ENCODE data around the gene SCRT2.
"Not testable (repeated sequence)": the region's sequence is repeated elsewhere in the genome, so short reads cannot be mapped to it uniquely, and the experiment has no call there.

Gene SCRT2

GRCh38 chr20:701401-702129, 26.0 kb upstream of the SCRT2 start:
- no peak for DNase-seq (ENCODE audit: low read depth in 2 of 2)

DNA sequence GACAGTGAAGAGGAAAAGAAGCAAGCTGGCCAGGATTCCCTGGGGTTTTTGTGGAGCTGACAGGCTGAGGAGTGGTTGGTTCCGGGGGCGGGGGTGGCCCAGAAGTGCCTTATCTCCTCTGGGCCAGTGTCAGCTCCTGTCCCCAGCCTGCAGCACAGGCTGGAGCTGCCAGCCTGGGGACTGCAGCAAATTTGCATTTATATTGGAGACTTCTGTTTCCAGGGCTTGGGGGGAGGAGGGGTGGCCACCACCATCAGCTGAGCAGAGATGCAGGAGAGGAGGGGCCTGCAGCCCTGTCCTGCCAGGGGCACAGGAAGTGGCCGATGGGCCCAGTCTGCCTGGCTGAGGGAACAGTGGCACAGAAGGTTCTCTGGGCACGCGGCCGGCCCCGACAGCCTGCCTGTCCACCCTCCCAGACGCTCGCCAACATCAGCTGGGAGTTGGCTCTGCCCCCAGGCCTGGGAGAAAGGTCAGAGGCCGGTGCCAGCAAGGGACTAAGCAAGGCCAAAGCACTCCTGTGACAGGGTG, 24.3 kb upstream of the SCRT2 start:
- DNase-seq (ENCODE audit: low read depth in 2 of 2) = no peak

- no peak for DNase-seq (ENCODE audit: low read depth in 2 of 2)
These were observed 23.7 kb upstream of the SCRT2 start for GRCh38 chr20:699342-699741.

GRCh38 chr20:698276-698675, 22.7 kb upstream of the SCRT2 start:
- DNase-seq (ENCODE audit: low read depth in 2 of 2) = no peak

GRCh38 chr20:697826-698225, 22.2 kb upstream of the SCRT2 start:
- no peak for DNase-seq (ENCODE audit: low read depth in 2 of 2)

- no peak for DNase-seq (ENCODE audit: low read depth in 2 of 2)
These were observed 19.7 kb upstream of the SCRT2 start for GRCh38 chr20:695165-695866.

DNA sequence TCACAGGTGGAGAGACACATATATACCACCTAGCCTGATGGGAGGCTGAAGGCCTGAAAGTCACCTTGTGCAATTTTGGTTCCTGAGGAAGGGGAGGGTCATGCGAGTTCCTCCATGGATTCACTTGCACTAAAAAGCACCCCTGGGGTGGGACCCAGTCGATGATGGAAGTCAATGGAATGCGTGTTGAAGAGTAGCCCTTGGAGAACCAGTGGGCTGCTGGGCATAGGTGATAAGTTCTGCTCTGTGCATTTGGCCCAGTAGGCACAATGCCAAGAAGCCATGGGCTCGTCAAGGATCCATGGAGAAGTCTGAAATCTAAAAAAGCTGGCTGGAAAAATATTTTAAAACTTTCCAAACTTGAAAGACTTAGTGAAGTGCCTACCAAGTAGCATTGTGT, 18.9 kb upstream of the SCRT2 start:
- DNase-seq (ENCODE audit: low read depth in 2 of 2) = no peak

DNA sequence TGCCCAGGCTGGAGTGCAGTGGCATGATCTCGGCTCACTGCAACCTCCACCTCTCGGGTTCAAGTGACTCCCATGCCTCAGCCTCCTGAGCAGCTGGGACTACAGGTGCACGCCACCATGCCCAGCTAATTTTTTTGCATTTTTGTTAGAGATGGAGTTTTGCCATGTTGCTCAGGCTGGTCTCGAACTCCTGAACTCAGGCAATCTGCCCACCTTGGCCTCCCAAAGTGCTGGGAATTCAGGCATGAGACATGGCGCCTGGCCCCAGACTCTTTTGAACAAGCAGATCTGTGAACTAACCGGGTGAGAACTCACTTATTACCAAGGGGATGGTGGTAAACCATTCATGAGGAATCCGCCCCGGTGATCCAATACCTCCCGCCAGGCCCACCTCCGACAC, 18.2 kb upstream of the SCRT2 start:
- not testable (repeated sequence) for DNase-seq (ENCODE audit: low read depth in 2 of 2)

DNA sequence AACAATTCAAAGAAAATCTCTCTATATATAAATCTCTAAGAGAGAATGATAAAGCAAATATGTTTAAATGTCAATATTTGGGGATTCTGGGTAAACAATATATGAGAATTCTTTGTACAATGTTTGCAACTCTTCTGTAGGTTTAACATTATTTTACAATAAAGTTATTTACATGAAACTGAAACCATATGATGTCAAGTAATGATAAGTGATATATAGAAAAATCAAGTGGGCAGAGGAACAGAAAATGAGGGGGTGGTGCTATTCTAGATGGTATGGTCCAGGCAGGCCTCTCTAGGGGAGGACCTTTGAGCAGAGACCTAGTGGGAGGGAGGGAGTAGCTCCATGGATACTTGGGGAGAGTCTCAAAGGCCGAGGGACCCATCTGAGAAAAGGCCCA, 16.4 kb upstream of the SCRT2 start:
- DNase-seq (ENCODE audit: low read depth in 2 of 2) = no peak

DNA sequence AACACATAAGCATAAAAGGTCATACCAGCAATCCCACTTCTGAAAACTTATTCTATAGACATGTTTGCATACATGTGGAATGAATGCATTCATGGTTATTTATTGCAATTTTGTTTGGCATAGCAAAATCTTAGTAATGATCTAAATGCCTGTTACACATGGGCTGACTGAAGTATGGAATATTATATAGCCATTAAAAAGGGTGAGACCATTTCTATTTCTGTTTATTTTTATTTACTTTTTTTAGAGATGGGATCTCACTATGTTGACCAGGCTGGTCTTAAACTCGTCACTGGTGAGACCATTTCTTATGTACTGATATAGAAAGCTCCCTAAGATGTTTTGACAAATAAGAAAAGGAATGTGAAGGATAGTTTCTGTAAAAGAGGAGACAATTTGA, 14.3 kb upstream of the SCRT2 start:
- no peak for DNase-seq (ENCODE audit: low read depth in 2 of 2)

DNA sequence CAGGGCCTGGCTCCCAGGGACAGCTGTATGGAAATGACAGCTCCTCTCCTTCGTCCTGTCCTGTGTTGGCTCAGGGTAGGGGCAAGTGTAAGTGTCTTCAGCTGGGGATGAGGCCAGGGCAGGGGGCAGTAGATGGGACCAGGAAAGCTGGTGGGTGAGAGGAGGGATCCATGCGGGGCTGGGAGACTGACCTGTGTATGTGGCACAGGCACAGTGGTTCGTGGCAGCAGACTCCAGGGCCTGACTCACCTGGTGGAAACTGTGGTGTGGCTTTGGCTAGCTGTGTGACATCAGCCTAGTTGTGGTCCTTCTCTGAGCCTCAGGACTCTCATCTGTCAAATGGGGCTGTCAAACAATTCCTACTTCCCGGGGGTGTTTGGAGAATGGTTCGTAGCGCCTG, 13.7 kb upstream of the SCRT2 start:
- no peak for DNase-seq (ENCODE audit: low read depth in 2 of 2)

DNA sequence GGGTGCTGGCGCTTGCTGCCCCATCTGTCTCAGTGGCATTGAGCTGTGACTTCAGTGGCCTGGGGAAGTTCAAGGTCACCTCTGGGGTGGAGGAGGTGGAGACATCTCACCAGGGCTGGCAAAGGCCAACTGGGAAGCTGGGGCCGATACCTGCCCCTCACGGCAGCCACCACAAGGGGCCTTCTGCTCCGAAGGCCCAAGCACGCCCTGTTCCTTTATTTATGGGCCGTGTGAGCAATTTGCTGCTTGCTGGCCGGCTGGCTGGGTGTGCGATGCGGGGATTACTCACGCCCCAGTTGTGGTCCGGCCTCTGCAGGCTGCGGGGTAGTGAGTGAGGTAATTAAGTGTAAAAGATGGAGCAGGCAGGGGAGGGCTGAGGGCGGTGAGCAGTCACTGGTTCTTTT, 13.2 kb upstream of the SCRT2 start:
- no peak for DNase-seq (ENCODE audit: low read depth in 2 of 2)

DNA sequence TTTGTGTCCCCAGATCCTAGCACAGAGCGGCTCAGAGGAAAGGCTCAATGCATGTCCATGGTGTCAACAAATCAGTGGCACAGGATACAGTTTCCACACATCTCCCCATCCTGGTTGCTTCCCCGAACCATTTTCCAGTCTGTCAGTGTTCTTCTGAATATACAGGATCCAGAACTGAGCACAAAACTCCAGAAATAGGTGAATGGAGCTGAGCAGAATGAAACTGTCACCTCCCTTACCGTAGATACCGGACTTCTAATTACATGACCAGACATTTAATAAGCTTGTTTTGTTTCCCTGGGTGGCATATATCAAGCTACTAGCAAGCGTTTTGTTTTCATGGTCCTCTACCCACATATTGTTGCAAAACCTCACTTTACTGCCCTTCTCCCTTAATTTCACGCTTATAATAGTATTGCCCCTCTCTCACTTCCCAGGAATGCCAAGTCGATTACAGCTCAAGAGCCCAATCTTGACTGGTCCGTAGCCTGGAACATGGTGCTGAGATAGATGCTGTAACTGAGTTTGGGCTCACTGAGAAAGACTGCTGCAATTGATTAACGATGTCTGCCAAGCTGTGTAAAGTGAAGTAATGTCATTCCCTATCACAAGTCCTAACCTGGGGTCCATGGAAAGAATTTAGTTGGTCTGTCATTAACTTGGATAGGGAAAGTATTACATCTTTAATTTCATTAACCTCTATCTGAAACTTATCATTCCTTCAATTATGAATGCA, 12.0 kb upstream of the SCRT2 start:
- no peak for DNase-seq (ENCODE audit: low read depth in 2 of 2)

- no peak for DNase-seq (ENCODE audit: low read depth in 2 of 2)
These were observed 9.2 kb upstream of the SCRT2 start for GRCh38 chr20:684676-685319.

GRCh38 chr20:682123-682522, 6.5 kb upstream of the SCRT2 start:
- DNase-seq (ENCODE audit: low read depth in 2 of 2) = no peak

DNA sequence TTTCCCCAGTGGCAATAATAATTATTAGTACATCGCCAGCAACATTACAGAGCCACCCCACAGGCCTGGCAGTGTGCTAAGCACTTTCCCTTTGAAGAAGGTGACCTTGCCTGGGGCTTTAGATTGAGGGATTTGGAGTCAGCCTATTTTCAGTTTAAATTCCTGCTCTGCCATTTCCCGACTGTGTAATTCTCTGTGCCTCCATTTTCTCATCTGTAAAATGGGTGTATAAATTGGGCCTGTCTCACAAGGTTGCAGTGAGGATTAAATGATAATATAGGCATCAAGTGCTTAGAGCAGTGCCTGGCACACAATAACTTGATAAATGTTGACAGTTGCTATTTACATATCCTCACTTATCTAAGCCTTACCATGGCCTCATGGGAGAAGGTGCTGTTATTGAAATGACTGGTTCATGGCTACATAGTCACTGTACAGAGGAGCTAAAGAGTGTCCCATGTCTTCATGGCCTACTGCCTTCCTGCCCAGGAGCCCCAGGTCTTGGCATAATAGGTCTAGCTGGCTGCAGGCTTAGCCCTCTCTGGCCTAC, 5.1 kb upstream of the SCRT2 start:
- no peak for DNase-seq (ENCODE audit: low read depth in 2 of 2)

GRCh38 chr20:677957-678356, 2.4 kb upstream of the SCRT2 start:
- no peak for DNase-seq (ENCODE audit: low read depth in 2 of 2)

DNA sequence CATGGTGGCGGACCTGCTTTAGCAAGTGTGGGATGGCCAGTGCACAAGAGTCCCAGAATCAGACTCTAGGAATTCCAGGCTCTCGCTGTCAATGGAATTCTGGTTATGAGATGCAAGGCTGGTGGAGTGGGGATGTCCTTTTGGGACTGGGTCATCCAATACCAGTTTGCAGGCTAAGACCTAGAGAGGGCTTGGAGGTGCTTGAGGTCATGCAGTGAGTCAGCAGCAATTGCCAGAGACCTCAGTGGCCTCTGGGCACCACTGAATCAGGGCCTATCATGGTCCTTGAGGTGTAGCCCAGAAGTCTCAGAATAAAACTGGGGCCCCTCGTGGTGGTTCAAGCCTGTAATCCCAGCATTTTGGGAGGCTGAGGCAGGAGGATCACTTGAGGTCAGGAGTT, 1.4 kb upstream of the SCRT2 start:
- no peak for DNase-seq (ENCODE audit: low read depth in 2 of 2)

DNA sequence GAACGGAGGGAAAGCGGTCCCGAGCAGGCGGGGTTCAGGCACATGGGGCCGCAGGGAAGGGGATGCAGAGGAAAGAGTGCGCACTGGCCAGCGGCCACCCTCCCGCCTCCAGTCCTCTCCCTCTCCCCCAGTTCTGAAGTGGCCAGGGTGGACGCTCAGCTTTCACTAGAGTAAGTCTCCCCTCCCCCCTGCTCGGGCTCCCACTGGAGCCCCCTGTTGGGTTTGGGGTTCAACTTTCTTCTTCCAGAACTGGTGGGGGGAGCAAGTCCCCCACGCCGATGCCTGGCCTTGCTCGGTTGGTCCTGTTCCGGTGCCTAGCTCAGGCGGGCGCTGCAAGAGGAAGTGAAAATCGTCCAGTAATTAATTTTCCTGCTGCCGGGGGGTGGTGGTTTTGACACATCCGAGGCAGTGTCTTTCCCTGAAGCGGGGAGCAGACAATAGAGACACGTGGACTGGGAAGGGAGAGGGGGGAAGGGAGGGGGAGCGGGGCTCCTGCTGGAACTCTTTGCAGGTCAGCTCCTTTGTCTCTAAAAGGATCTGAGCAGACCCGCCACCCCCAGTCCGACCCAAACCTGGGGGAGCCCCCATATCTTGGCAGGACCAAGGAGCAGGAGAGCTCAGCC, 824 bp upstream of the SCRT2 start:
- DNase-seq (ENCODE audit: low read depth in 2 of 2) = no peak

GRCh38 chr20:675033-675452, 559 bp downstream of the SCRT2 start:
- no peak for DNase-seq (ENCODE audit: low read depth in 2 of 2)

- DNase-seq (ENCODE audit: low read depth in 2 of 2) = no peak
These were observed 2.0 kb downstream of the SCRT2 start for GRCh38 chr20:673603-674001.
